GM21367 (cell line): Measurements from ENCODE around the gene MYCBP2.
A peak's percentile ranks its signal among the peaks of the same experiment; 100 is the strongest.
"Not testable (repeated sequence)": the region's sequence is repeated elsewhere in the genome, so short reads cannot be mapped to it uniquely, and the experiment has no call there.

ENCODE experiments used
- ATAC-seq: cut with Tn5 transposase; IDR thresholded peaks from one replicate; pipeline ENCODE4 v1.9.1; 2021; ENCODE audit not compliant: unreplicated experiment

Gene MYCBP2

GRCh38 chr13:77299587-77299986 lies 27.3 kb downstream of the MYCBP2 start:
- no peak for ATAC-seq

DNA sequence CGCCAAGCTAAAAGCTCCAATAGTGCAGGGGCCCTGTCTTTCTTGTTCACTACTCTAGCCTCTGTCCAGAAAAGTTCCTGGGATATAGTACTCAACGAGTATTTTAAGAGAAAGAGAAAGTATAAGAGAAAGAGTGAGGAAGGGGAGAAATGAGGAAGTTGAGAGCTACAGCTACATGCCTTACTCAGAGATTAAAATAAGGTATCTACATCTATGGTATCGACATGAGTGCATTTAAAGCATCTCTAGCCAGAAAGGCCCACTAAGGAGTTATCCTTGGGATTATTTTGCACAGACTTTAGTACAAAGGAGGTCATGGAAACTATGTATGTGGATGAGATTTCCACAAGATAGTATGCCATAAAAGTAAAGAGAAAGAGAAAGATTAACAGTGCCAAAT lies 28.5 kb downstream of the MYCBP2 start:
- peak; percentile 68 for ATAC-seq

DNA sequence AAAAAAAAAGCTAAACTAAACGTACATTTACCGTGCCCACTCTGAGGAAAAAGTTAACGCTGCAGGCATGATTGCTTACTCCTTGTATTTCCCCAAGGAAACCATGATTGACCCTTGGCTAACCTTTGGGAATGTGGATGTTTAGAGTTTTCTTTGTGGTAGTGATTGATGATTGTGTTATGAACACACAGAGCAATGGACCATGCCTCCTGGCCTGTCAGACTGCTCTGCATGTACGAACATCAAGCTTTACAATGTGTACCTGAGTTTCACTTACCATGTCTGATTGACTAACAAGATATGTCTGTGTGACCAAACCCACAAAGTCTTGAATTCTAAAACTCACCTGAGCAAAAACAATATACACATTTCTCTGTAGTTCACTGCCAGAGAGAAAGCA lies 35.1 kb downstream of the MYCBP2 start:
- ATAC-seq: no peak

DNA sequence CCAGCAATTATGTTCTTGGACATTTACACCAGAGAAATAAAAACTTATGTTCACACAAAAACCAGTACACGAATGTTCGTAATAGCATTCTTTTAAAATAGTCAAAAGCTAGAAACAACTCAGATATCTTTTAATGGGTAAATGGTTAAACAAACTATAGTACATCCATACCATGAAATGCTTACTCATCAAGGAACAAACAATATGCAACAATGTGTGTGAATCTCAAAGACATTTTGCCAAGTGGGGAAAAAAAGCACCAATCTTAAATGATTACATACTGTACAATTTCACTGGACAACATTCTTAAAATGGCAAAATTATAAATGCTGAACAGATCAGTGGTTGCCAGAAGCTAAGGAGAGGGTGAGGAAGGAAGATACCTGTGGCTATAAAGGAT lies 36.6 kb downstream of the MYCBP2 start:
- no peak for ATAC-seq

DNA sequence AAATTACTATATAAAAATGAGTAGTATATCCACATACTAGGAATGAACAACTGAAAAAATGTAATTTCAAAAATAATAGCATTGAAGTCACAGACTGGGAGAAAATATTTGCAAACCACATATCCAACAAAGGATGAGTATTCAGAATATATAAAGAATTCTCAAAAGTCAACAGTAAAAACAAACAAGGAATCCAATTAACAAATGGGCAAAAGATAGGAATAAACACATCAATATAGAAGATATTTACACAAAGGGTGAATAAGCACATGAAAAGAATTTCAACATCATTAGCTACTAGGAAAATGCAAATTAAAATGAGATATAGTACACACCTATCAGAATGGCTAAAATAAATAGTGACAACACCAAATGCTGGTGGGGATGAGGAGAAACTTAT lies 37.0 kb downstream of the MYCBP2 start:
- no peak for ATAC-seq

DNA sequence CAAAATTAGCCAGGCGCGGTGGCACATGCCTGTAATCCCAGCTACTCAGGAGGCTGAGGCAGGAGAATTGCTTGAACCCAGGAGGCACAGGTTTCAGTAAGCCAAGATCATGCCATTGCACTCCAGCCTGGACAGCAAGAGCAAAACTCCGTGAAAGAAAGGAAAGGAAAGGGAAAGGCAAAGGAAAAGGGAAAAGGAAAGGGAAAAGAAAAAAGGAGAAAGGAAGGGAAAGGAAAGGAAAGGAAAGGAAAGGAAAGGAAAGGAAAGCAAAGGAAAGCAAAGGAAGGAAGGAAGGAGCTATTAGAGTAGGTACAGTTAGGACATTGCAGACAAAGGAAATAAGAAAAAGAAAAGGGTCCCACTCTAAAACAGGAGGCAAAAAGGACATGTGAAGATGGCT lies 41.3 kb downstream of the MYCBP2 start:
- ATAC-seq: not testable (repeated sequence)

GRCh38 chr13:77285098-77285497 lies 41.8 kb downstream of the MYCBP2 start:
- no peak for ATAC-seq

- ATAC-seq: no peak
Measured at GRCh38 chr13:77274126-77274525, 52.8 kb downstream of the MYCBP2 start.

- no peak for ATAC-seq
Measured at GRCh38 chr13:77269141-77269540, 57.8 kb downstream of the MYCBP2 start.

GRCh38 chr13:77267362-77267761 lies 59.5 kb downstream of the MYCBP2 start:
- ATAC-seq: no peak

DNA sequence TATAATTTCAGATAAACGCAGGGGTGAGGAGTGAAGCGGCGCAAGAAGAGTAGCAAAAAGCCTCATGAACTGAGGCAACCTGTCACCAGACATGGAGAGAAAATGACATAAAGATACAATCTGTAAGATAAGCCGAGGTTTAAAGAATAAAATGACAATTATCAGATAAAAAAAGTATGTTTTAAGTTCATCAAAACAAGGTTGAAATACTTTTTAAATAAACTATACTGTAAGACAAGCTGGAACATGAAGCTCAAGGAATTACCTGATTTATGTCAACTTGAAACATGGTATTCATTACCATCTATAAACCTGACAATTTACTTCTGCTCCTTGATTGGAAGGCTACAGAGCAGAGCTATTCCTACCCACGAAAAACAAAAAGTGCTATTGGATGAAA lies 61.6 kb downstream of the MYCBP2 start:
- ATAC-seq: no peak

GRCh38 chr13:77262198-77262597 lies 64.7 kb downstream of the MYCBP2 start:
- no peak for ATAC-seq

GRCh38 chr13:77250975-77251374 lies 75.9 kb downstream of the MYCBP2 start:
- ATAC-seq: no peak

DNA sequence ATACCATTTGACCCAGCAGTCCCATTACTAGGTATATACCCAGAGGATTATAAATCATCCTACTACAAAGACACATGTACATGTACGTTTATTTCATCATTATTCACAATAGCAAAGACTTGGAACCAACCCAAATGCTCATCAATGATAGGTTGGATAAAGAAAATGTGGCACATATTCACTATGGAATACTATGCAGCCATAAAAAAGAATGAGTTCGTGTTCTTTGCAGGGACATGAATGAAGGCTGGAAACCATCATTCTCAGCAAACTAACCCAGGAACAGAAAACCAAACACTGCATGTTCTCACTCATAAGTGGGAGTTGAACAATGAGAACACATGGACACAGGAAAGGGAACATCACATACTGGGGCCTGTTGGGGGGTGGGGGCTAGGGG lies 81.7 kb downstream of the MYCBP2 start:
- ATAC-seq: not testable (repeated sequence)

DNA sequence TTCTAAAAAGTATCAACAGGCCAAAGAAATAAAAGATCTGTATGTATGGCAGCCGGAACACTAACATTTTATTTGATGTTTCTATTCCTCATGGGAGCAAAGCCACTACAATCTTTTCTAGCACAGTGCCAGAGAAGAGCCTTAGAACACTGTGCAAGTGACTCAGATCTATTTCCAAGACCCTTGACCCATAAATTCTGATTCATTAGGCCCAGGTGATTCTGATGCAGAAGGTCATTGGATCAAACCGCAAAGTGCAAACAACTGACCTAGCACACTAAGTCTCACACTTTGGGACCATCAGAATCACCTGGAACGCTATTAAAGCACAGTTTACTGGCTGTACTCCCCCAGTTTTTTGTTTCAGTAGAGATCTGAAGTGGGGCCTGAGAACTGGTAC lies 87.6 kb downstream of the MYCBP2 start:
- no peak for ATAC-seq

DNA sequence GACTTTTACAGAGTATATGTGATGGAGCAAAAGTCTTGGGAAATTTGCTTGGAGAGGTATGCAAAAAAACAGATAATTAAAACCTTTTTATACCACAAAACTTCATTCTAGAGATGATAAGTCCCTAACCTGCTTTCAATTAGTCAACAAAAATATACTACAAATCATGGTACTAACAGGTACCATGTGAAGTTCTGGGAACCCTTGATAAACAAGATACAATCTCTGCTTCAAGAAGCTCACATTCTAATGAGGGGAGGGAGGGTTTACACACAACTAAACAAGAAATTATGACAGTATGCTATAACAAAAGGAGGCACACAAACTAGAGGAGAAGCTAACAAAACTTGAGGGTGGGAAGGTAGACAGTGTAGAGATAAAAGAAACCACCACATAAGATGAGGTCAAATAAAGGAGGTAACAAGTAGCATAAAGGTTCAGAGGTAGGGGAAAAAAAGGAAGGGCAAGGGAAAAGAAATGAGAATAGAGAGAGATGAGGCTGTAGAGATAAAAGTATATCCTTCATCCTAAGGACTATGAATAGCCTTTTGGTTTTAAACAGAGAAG lies 91.4 kb downstream of the MYCBP2 start:
- ATAC-seq: no peak

- ATAC-seq: no peak
Measured at GRCh38 chr13:77233159-77233558, 93.7 kb downstream of the MYCBP2 start.

GRCh38 chr13:77230560-77230959 lies 96.3 kb downstream of the MYCBP2 start:
- no peak for ATAC-seq

DNA sequence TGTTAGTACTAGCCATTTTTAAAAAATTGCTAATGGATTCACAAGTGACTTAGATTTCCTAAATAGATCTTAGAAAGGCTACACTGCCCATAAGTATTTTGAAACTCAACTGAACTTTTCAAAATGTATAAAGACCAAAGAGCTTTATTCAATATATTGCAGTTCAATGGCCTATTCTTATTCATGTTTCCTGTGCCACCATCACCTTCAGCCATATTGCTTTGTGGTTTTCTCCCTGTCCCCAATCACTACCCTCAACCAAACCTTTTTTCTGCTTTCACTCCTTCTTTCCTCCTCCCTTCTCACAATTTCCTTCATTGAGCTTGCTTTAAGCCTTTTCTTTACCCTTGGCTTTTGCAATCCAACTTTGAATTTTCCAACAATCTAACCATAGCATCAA lies 100.9 kb downstream of the MYCBP2 start:
- no peak for ATAC-seq

- ATAC-seq: no peak
Measured at GRCh38 chr13:77222909-77223308, 104.0 kb downstream of the MYCBP2 start.

DNA sequence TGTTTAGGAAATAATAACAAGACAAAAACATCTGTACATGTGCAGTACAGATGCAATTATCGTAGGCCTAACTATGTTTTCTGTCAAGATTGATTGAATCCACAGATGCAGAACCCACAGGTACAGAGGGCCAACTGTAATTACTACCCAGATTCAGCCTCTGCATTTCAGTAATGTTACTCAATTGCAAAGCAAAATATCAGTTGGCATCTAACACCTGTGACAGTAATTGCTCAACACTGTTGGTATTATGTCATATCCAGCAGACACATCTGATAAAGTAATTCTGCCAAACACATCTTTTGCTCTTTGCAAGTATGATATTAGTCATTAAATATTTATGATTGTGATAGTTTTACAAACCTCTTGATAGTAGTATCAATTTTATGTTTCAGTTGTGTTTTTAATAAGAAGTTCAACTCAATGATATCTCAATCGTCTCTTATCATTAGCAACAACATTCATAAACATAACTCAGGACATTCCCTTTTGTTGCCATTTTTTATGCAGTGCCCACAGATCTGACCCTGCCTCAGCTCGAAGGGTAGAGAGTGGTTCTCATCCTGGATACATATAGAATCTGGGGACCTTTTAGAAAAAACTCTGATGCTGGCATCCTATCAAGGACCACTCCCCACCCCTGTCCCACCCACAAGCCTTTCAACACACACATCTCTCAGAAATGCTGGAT lies 104.7 kb downstream of the MYCBP2 start:
- no peak for ATAC-seq

DNA sequence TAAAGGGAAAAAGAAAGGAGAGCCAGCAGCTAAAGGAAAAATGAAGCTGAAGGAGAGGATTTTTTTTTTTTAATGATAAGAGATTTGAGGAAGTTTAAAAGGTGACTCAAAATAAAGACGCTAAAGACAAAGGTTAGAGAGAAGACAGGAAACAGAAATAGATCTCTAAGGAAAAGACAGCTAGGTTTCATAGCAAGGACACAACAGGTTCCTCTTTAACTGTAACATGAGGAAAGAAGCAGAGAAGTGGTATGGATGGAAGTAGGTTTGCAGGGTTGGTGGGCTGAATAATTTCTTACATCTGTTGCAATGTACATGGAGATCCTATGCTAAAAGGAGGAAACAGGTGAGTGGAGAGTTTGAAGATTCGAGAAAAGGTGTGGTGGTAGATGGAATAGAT lies 107.5 kb downstream of the MYCBP2 start:
- no peak for ATAC-seq

GRCh38 chr13:77218274-77218673 lies 108.6 kb downstream of the MYCBP2 start:
- ATAC-seq: no peak
